Transverse colon (tissue), 4 donors: ENCODE measurements around the gene CBL. TPM values are rescaled to one million over a fixed set of nuclear protein-coding genes. Genes with fewer than 3 reads are reported as not detected.

ENCODE experiments used
- DNase-seq: peaks from one replicate; pipeline ENCODE4 v3.0.0-alpha.2; 2019
- H3K27ac ChIP-seq, 4 donors: fragments of 200-600 bp; sonication (generic); 2 replicates each; pipeline ENCODE4 v1.5.1; 2016 to 2018; ENCODE audit warnings: inconsistent platforms in 4 of 4
- H3K27me3 ChIP-seq: fragments of 200-600 bp; sonication (generic); 2 replicates; pipeline ENCODE4 v1.5.1; 2017; ENCODE audit warnings: inconsistent platforms
- H3K36me3 ChIP-seq, 4 donors: fragments of 200-600 bp; sonication (generic); 2 replicates each; pipeline ENCODE4 v1.5.1; 2017 to 2019; ENCODE audit warnings: inconsistent platforms in 4 of 4
- H3K4me1 ChIP-seq, 4 donors: fragments of 200-600 bp; sonication (generic); 2 replicates each; pipeline ENCODE4 v1.5.1; 2017 to 2020; ENCODE audit warnings: inconsistent platforms in 4 of 4
- H3K4me3 ChIP-seq, 4 donors: fragments of 200-600 bp; sonication (generic); 1 replicate in 1 of 4; 2 replicates in 3 of 4; pipeline versions ENCODE4 v1.5.1 to v1.6.1; 2017 to 2019; ENCODE audit warnings: inconsistent platforms in 4 of 4
- H3K9me3 ChIP-seq, 2 donors: fragments of 200-600 bp; sonication (generic); 2 replicates each; pipeline ENCODE4 v1.5.1; 2017 to 2019; ENCODE audit warnings: inconsistent platforms in 2 of 2
- CTCF ChIP-seq, 5 experiments: fragments of 200-600 bp in 3 of 5; fragments of 450-650 bp in 2 of 5; sonication (generic) in 3 of 5; IDR thresholded peaks; 1 replicate in 2 of 5; 2 replicates in 3 of 5; pipeline ENCODE4 v1.5.1; 2016 to 2017; ENCODE audit warnings: antibody characterized with exemption in 5 of 5, inconsistent platforms in 3 of 5, mild to moderate bottlenecking in 2 of 5, moderate library complexity in 1 of 5
- EP300 ChIP-seq: sonication (generic); formaldehyde crosslinking; IDR thresholded peaks from one replicate; pipeline ENCODE4 v1.6.1; 2017; ENCODE audit warnings: antibody characterized with exemption, low read depth
- POLR2A ChIP-seq: fragments of 450-650 bp; IDR thresholded peaks from one replicate; pipeline ENCODE4 v1.6.1; 2016; ENCODE audit warnings: antibody characterized with exemption, mild to moderate bottlenecking, moderate library complexity
- POLR2AphosphoS5 ChIP-seq, 3 donors: sonication (generic); formaldehyde crosslinking; IDR thresholded peaks; one replicate each; pipeline ENCODE4 v1.6.1; 2016; ENCODE audit warnings: antibody characterized with exemption in 3 of 3
- WGBS, 2 donors: methylation state at CpG; one replicate each; pipeline ENCODE4 v1.1.5; 2018; ENCODE audit warnings: low coverage in 1 of 2; 5-methylcytosine and 5-hydroxymethylcytosine counted together
- in situ Hi-C, 4 donors: fragments of 200-750 bp; cut with MboI; loops; one replicate each; pipeline versions ENCODE4 v1.15.0 to v1.15.1; 2017; ENCODE audit warnings: low sequenced_read_pairs in 3 of 4, low pct_ligation_motif_present in 1 of 4, low pct_unique_long_range_greater_than_20kb in 1 of 4
- intact Hi-C: fragments of 100-400 bp; cut with DNase I; formaldehyde crosslinking; loops from one replicate; pipeline ENCODE4 v1.15.1; 2023; ENCODE audit warnings: low total_unique reads
- total RNA-seq, 4 donors: library from RNA; depleted of rRNA; stranded (reverse); fragments of >200 nt; gene quantifications; one replicate each; pipeline ENCODE4 v1.1.0, GENCODE V29; 2016

CBL gene
- total RNA-seq, 4 donors from 2014 or later = 6.8 to 18.7 (median 12.4) TPM

DNA sequence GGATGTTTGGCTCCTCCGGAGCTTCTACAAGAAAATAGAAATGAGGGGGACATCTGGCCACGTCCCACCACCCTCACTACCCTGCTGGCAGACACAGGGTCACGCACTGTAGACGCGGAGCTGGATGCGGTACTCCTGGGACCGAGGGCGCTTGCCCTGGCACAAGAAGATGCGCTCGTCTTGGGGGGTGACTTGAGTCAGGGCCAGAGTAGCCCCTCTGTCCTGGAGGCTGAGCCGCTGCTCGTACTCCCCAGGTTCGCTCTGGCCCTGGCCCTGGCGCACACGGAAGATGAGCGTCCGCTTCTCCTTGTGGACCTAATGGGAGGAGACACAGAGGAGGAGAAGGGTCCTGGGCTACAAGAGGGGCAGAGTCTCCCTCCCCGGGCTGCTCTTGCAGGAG is 108.6 kb downstream of the CBL start:
- no peak for TF ChIP-seq POLR2AphosphoS5 (IDR thresholded peaks at IDR 0.05)
- no peak for TF ChIP-seq CTCF (IDR thresholded peaks at IDR 0.05)
- TF ChIP-seq POLR2A = no peak
- TF ChIP-seq EP300 = no peak
- H3K27me3 ChIP-seq = peaks cover 54% of the 10 kb centered on the region
- peaks cover 26 to 48% (median 37%) of the 10 kb centered on the region in 4 donors for H3K4me1 ChIP-seq
- no peaks in the 10 kb centered on the region for H3K9me3 ChIP-seq
- 56% methylated on average over 18 of the region's 18 CpGs; no CpG with 5 or more reads in 1 of the 2 donors for WGBS, 2 donors
- intact Hi-C loops (no loop called here), in situ Hi-C loops (no loop called here)
- H3K36me3 ChIP-seq = no peaks in the 10 kb centered on the region
- peak overlapping the region; percentile 82 to 97 (median 87) for H3K27ac ChIP-seq
- H3K4me3 ChIP-seq = peak overlapping the region in 2 of 4 donors; percentile 54 to 56
- DNase-seq = no peak

GRCh38 chr11:119315131-119316015 is 109.2 kb downstream of the CBL start:
- Histone ChIP-seq H3K4me1 (peaks cover 30 to 55% (median 42%) of the 10 kb centered on the region in 4 donors), H3K9me3 (no peaks in the 10 kb centered on the region), H3K27ac (peak overlapping the region; percentile 82 to 97 (median 87)), H3K4me3 (peak overlapping the region; percentile 44 to 72 (median 55)), H3K27me3 (peaks cover 56% of the 10 kb centered on the region), H3K36me3 (no peaks in the 10 kb centered on the region)
- TF ChIP-seq CTCF (IDR thresholded peaks at IDR 0.05) = no peak
- TF ChIP-seq POLR2A = no peak
- TF ChIP-seq POLR2AphosphoS5 (IDR thresholded peaks at IDR 0.05) = peak in 1 of 3 donors; percentile 28
- no peak for TF ChIP-seq EP300
- WGBS, 2 donors = 8% methylated on average over 26 of the region's 29 CpGs; no CpG with 5 or more reads in 1 of the 2 donors
- in situ Hi-C loops (no loop called here), intact Hi-C loops (no loop called here)
- peak; percentile 62 for DNase-seq

DNA sequence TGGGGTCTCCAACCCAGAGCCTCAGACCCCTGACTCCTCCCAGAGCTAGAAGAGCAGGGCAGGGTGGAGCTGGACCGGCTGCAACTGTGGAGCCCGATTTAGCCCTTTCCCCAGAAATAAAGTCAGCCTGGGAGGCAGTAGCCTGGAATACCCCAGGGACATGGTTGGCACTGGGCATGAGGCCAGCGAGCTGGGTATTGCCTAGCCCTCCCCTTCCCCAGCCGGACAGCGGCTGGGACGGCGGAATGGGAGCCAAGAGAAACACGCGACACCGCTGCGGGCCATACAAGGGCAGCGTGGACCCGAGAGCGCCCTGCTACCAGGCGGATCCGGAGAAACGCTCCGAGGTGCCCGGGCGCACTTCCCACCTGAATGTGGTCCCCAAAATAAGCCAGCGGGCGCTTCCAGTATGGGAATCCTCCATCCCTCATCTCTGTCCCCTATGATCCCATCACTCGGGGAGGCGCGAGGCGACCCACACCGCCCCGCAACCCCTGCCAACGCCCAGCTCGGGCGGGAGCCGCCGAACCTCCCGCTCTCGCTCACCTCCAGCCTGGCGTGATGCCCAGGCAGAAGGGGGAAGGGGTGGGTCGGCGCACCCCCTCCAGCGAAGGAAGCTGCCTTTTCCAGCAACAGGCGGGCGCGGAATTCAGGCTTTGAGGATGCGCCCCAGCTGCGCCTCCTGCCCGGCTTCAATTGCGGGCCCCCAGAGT is 110.0 kb downstream of the CBL start:
- WGBS, 2 donors = 1% methylated on average over 42 of the region's 46 CpGs; no CpG with 5 or more reads in 1 of the 2 donors
- TF ChIP-seq CTCF (IDR thresholded peaks at IDR 0.05) (no peak), POLR2AphosphoS5 (IDR thresholded peaks at IDR 0.05) (peak in 1 of 3 donors; percentile 14), POLR2A (no peak)
- Histone ChIP-seq H3K4me3 (peak overlapping the region; percentile 44 to 72 (median 55)), H3K36me3 (no peaks in the 10 kb centered on the region), H3K9me3 (no peaks in the 10 kb centered on the region), H3K27ac (peak overlapping the region; percentile 82 to 97 (median 87)), H3K4me1 (peaks cover 30 to 63% (median 49%) of the 10 kb centered on the region in 4 donors), H3K27me3 (peaks cover 64% of the 10 kb centered on the region)
- no peak for DNase-seq
- in situ Hi-C loops = no loop called here
- intact Hi-C loops = no loop called here
